Glomerular endothelial cell (primary cell): Measurements from ENCODE around the gene PPFIBP1. TPM values are rescaled to one million over a fixed set of nuclear protein-coding genes. Genes with fewer than 3 reads are reported as not detected.
"Not testable (repeated sequence)": the region's sequence is repeated elsewhere in the genome, so short reads cannot be mapped to it uniquely, and the experiment has no call there.

ENCODE experiments used
- DNase-seq: peaks from one replicate; pipeline ENCODE4 v3.0.0-alpha.2; 2011; ENCODE audit warnings: low read depth, low spot score; ENCODE audit errors: extremely low read depth
- total RNA-seq: library from RNA; depleted of rRNA; stranded (reverse); fragments of >200 nt; gene quantifications from 2 replicates; pipeline ENCODE4 v1.2.3, GENCODE V29; 2015

Gene PPFIBP1
- total RNA-seq, 1 donor from 2014 or later: 125 TPM

GRCh38 chr12:27561535-27562350 lies 37.7 kb downstream of the PPFIBP1 start:
- DNase-seq: no peak

DNA sequence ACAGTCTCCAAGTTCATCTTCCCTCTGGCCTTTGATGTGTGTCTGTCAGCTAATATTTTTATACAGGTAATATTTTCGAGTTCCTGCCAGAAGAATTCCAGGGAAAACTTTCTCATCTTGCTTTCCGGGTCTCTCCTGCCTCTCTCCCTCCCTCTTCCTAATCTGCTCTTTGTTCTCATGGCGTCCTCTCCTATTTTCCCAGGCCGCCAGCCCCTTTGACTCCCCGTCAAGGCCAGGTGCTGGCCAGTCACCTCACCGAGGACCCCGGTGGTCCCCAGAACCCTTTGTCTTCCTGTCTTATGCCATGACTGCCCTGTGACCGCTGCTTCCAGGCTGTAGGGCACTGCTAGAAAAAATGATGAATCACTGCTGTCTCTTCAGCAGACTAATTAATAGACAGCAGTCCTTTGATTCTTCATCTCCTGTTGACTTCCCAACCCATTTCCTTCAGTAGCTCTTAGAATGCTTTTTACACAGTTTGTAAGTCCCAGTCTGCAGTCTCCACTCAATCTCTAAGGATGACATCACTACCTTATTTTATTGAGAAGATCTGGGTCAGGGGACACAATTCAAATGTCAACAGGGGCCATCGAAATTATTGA lies 40.7 kb downstream of the PPFIBP1 start:
- DNase-seq: no peak

GRCh38 chr12:27566159-27566558 lies 42.2 kb downstream of the PPFIBP1 start:
- DNase-seq: no peak

- DNase-seq: no peak
Observed at GRCh38 chr12:27566626-27567025, 42.6 kb downstream of the PPFIBP1 start.

DNA sequence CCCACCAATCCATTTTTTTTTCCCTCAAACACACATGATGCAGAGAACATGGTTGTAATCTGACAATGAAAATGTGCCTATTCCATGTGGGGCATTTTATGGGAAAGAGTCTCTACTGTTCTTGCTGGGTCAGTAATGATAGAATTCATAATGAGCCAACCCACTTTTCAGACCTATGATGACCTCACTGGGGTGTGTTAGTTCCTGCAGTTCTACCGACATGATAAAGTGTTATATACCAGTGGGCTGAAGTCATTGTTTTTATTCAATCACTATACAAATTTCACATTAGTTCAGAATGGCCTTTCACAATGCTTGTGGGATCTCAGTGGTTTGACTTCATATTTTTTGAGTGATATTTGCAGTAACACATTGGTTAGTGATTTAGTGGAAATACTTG lies 47.5 kb downstream of the PPFIBP1 start:
- no peak for DNase-seq

DNA sequence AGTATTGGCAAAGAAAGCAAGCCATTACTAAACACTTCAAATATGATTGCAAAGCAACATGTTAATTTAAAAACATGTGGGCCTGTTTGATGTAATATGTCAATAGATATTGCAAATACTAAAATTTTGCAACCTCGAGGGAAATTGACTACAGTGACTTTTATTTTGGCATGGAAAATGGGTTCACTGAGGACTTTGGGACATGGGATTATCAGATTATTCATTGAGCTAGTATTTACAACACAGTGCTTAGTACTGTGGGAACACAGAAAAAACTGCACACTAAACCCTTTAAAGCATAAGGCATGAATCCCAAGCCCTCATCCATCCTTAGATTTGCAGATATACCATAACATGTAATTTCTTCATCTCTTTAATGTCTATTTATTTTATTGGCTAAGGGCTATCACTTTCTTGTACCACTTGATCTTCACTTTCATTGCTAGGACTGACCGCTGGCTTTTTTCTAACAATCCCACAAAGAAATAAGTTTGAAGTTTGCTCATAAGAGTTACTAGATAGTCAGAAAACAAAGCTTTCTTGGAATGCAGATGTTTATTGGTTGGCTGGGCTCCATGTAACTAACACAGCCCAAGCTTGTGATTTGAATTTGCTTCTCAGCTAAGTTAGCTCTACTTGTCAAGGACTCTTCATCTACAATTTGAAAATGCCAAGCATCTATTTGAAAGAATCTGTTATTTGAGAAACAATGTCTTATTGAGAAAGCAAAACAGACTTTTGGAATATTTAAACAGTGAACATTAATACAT lies 48.7 kb downstream of the PPFIBP1 start:
- DNase-seq: no peak

GRCh38 chr12:27573972-27574371 lies 50.0 kb downstream of the PPFIBP1 start:
- DNase-seq: peak; percentile 90

GRCh38 chr12:27575090-27575761 lies 51.2 kb downstream of the PPFIBP1 start:
- DNase-seq: no peak

GRCh38 chr12:27575762-27576118 lies 51.7 kb downstream of the PPFIBP1 start:
- DNase-seq: no peak

DNA sequence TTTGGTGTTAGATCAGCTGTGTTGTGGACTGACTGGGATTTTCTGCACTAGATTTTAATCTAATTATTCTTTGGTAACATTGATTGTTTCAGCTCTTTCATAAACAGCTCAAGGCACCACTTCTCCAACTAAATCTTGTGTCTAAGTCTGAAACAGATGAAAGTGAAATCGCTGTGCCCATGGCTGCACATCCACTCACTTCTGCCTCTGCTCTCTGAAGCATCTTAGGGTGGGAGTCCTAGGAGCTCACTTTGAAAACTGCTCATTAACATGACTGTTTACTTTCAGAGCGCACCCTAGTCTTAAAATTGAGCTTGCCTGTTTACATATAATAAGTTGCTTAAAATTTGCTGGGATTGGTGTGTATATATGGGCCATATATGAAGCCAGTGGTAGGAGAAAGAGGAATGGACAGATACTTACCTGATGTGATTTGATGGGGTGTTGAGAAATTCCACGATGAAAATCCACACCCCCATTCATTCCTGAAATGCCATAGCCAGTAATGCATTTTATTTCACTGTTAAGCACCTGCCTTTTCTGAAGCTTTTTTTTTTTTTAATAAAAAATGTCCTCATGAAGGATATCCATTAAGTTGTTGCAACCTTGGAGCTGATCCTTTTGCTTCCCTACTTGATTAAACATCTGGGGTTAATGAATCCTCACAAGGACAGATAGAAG lies 52.8 kb downstream of the PPFIBP1 start:
- DNase-seq: no peak

DNA sequence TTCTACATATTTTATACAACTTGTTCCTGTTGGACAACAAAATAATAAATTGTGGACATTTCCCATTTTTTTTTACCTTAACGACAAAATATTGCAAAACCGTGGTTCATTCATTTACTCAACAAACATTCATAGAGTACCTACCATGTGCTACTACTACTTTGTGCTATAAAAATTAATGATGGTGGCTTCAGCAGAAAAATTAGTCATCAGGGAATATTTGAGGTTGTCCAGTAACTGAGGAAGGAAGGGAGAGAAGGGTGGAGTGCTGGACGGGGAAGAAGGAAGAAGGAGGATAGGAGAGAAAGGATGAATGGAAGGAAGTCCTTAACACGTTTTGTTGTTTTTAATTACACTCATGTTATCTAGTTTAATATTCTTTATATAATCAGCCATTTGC lies 53.7 kb downstream of the PPFIBP1 start:
- DNase-seq: no peak

DNA sequence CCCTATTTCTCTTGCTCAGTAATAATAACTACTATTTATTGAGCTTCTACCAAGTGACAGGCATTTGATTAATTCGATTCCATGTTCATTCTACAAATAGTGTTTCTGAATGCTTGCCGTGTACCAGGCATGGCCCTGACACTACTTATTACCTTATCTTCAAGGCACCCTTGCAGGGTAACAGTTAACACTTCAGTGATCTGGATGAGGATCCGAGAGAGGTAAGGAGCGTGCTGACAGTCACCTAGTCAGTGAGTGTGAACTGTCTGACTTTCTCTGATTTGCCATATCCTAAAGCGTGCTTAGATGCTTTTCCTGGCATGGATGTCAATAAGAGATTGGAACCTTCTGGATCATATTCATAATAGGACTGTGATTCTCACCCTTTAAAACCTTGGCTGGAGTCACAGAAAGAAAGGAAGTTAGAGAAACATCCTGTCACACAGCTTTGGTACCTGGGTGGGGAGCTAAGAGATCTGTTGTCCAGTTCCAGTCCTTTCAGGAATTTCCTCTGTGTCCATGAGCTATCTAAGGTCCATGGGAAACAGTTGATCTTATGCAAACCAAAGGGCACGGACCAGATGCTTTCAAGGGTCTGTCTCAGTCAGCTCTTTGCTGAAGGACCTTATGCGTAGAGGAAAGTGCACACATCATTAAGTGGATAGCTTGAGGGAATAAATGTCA lies 54.8 kb downstream of the PPFIBP1 start:
- DNase-seq: no peak

DNA sequence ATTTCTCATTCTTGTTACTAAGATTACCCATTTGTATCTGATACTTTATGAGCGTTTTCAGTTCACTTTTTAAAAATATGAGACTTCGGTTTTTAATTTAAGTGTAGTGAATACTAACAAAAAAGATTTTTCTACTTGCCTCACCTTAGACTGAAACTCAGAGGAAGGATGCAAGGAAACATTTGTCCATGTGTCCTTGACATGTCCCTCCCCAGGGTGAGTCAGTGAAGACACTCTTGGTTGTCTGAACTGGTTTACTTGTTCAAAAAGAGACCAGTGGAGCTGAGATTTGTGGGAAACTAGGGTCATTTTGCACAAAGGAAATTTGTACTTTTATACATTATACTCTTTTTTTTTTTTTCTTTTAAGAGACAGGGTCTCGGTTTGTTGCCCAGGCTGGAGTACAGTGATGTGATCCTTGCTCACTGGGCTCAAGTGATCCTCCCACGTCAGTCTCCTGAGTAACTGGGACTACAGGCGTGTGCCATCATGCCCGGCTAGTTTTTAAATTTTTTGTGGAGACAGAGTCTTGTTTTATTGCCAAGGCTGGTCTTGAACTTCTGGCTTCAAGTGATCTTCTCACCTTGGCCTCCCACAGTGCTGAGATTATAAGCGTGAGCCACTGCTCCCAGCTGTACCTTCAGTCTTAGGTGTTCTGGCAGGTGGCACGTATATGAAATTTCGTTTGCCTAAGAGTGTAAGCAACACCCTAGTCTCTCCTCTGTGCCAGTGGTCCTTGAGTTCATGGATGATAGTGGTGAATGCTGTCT lies 56.7 kb downstream of the PPFIBP1 start:
- DNase-seq: no peak

DNA sequence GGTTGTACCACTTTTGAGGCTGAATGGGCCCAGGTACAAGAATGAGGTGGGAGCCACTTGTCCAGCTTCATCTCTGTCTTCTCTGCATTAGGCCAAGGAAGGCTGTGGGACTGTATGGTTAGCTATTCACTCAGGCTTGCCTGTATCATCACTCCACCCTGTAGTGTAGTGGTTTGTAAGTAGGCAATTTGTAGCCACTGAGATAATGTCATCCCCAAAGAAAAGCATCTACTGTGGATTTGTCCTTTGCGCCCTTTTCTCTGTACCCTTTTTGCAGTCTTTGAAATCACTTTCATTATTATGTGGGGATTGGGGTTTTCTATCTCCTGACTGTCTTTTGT lies 57.3 kb downstream of the PPFIBP1 start:
- not testable (repeated sequence) for DNase-seq

GRCh38 chr12:27581833-27582232 lies 57.8 kb downstream of the PPFIBP1 start:
- not testable (repeated sequence) for DNase-seq

- DNase-seq: not testable (repeated sequence)
Observed at GRCh38 chr12:27582445-27582844, 58.4 kb downstream of the PPFIBP1 start.

DNA sequence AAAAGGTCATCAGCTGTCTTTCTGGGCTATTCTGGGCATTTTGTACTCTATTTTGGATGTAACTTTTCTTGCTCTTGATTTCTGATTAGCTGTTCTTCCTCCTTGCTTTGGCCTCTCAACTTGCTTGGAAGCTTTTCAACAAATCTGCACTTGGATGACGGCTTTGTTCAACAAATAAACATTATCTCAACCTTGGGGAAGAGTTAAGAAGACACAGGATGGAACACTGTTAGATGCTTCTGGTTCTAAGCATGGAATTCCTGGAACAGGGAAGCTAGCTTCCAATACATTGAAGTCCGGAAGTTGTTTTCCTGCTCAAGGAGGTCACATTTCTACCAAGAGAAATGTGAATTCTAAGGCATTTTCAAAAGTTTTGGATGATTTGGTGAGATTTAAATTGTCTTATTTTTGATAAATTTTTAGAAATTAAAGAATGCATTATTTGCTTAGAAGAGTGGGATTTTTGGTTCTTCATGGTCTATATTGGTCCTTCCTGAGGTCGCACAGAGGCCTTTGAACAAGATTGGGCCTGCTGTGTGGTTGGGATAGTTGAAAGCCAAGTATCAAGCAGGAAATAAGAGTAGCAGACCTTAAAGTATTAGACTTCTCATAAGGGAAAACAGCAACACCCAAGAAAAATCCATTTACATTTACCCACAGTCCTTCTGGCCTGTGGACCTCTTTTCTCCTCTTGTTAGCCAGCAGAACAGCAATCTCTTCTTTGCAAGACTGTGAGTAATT lies 59.2 kb downstream of the PPFIBP1 start:
- DNase-seq: no peak

- no peak for DNase-seq
Observed at GRCh38 chr12:27583981-27584380, 60.0 kb downstream of the PPFIBP1 start.
